GM19099 (cell line): ENCODE data around the gene HNRNPLL.

Experiments
- POLR2A ChIP-seq: IDR thresholded peaks from 3 replicates; pipeline ENCODE4 v1.6.1; 2011; ENCODE audit warnings: low read depth; ENCODE audit not compliant: insufficient read length; ENCODE audit errors: extremely low read depth

HNRNPLL gene

DNA sequence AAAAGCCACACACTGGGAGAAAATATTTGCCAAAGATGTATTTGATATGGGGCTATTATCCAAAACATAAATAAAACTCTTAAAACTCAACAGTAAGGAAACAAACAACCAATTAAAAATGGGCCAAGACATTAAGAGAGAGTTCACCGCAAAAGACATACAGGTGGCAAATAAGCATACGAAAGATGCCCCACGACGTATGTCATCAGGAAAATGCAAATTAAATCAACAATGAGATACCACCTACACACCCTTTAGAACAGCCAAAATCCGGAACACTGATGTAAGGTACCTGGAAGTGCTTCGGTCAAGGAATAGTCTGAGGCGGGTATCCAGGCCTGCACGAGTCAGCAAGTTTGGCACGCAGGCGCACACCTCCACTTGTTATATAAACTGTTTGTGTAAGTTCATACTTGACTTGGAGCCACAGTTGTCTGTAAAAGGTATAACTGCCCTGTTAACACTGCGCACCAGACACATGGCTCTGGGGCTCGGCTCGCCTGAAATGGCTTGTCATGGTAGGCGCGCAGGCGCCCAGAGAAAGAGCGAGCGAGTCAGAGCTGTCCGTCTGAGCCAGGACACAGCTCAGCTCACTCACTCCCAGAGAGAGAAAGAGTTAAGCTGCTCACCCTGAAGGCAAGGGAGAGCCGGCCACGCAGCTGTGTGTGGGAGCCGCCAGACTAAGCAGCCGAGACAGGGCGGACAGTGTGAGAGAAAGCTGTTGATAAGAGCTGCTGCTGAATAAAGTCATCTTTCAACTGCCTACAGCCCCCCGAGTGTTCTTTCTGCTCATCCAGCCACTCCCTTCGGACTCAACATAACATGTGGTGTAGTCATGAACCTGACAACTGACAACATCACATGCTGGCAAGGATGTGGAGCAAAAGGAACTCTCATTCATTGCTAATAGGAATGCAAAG lies 87.3 kb downstream of the HNRNPLL start:
- no peak for TF ChIP-seq POLR2A

DNA sequence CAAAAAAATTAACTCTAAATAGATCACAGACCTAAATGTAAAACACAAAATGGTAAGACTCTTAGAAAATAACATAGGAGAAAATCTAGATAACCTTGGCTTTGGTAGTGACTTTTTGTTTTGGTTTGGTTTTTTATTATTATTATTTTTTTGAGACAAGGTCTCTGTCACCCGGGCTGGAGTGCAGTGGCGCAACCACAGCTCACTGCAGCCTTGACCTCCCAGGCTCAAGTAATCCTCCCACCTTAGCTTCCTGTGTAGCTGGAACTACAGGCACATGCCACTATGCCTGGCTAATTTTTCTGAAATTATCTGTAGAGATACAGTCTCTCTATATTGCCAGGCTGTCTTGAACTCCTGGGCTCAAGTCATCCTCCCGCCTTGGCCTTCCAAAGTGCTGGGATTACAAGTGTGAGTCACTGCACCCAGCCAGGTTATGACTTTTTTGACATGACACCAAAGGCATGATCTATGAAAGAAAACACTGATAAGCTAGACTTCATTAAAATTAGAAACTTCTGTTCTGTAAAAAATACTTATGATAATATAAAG lies 88.0 kb downstream of the HNRNPLL start:
- no peak for TF ChIP-seq POLR2A

DNA sequence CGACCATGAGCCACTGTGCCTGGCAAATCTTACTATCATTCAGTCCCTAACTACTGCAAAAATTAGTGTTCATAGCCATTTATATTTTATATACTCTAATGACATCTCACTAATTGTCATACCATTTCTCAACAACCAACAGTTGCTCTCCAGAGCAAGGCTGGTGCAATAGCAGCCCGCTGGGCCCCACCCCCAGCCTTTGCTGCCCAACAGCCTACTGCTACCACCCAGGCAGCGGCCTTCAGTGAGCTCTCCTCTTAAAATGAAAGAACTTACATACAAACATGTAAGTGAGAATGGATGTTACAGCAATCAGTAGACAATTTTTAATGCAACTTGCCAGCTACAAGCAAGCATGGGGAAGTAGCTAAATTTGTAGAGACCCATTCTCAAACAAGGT lies 90.5 kb downstream of the HNRNPLL start:
- TF ChIP-seq POLR2A: no peak
